GM12873 (cell line): Measurements from ENCODE around the gene ACAA2.

ENCODE experiments used
- TF ChIP-seq, protein P1 (sequence below): IDR thresholded peaks from 2 replicates; pipeline ENCODE4 v1.5.1; 2012; ENCODE audit warnings: low read depth, mild to moderate bottlenecking, moderate library complexity, low read length, control low read depth; ENCODE audit not compliant: insufficient read depth; ENCODE audit errors: missing control alignments

Gene ACAA2, protein sequence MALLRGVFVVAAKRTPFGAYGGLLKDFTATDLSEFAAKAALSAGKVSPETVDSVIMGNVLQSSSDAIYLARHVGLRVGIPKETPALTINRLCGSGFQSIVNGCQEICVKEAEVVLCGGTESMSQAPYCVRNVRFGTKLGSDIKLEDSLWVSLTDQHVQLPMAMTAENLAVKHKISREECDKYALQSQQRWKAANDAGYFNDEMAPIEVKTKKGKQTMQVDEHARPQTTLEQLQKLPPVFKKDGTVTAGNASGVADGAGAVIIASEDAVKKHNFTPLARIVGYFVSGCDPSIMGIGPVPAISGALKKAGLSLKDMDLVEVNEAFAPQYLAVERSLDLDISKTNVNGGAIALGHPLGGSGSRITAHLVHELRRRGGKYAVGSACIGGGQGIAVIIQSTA

DNA sequence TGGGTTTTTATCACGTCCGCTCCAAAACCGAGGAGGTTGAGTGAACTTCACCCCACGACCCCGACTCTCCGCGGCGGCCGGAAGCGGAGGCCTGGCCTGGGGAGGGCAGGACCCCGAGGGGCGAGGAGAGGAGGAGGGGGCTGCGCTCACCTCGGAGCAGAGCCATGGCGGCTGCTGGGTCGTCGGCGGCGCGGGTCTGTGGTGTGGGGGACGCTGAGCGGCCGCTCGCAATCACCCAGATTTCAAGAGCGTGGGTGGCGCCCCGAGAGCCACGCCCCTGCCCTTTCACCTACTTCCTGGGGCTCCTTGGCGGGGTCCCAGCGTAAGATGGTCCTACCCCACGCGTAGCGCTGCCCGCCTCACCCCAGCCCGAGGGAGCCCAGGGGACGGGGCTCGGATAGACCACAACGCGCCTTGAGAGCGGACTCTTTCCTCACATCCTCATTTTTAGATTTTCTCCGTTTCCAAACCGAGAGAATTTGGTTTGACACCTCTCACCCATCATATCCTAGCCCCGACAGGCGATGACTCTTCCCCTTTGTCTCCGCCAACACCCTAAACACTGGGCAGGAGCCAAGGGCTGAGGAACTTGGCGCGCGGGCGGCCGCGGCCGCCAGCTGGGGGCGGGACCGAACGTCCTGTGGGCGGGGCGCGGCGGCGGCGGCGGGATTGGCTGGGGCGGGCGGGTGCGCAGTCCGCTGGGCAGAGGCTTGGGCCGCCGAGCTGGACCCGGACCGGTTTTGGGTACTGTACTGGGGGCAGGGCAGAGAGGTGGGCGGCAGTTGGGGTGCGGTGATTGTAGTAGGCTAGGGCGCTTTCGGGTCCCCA lies at the start of gene ACAA2:
Gene ACAA2, minus strand, starts transcription at position 215 of the 828 bp plus-strand sequence. Its CDS starts 49 bp downstream, at position 166.
- TF ChIP-seq, protein P1, sequence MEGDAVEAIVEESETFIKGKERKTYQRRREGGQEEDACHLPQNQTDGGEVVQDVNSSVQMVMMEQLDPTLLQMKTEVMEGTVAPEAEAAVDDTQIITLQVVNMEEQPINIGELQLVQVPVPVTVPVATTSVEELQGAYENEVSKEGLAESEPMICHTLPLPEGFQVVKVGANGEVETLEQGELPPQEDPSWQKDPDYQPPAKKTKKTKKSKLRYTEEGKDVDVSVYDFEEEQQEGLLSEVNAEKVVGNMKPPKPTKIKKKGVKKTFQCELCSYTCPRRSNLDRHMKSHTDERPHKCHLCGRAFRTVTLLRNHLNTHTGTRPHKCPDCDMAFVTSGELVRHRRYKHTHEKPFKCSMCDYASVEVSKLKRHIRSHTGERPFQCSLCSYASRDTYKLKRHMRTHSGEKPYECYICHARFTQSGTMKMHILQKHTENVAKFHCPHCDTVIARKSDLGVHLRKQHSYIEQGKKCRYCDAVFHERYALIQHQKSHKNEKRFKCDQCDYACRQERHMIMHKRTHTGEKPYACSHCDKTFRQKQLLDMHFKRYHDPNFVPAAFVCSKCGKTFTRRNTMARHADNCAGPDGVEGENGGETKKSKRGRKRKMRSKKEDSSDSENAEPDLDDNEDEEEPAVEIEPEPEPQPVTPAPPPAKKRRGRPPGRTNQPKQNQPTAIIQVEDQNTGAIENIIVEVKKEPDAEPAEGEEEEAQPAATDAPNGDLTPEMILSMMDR: no peak

DNA sequence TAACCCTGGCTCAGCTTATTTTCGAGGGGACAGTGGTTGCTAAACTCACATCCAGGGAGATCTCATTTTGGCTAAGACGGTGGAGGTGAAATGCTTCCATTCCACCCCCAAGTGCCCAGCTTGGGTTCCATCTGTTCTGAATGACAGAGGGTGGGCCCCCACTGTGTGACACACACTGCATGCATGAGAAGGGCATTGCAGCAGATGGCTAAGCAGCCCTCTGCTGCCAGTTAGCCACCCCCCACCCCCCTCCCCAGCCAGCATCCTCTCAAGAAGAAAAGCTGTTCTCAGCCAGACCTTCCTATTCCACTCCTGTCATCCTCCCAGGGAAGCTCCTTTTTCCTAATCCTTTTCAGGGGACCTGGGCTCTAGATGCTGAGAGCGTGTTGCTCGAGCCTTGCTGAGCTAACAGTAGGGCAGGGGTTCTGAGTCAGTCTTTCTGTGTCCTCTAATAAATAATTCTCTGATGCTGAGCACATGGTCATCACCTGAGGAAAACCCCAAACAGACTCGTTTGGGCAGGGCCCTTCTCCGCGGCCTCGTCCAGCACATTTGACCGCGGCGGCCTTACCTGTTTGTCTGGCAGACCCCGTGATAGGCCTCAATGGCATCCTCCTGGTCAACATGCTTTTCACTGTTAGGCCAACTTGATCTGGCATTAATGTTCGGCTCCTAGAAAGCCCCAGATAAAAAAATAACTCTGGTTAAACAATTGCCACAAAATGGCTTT lies 49.5 kb upstream of the ACAA2 start:
- TF ChIP-seq, protein P1: no peak

DNA sequence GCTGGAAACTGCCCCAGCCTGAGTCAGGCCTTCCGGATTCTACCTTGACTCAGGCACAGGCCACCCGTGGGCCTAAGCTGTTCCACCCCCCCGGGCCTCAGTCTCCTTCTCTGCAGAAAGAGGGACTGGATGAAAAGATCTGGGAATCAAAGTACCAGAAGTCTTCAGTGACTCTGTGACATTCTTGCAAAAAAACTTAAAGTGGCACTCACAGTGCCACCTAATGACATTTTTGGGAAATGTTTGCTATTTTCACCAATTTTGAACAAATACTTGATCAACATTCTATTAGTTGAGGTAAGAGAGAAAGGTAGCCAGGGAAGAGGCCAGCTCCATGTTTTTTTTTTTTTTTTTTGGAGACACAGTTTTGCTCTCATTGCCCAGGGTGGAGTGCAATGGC lies 48.3 kb upstream of the ACAA2 start:
- TF ChIP-seq, protein P1: peak; percentile 52

DNA sequence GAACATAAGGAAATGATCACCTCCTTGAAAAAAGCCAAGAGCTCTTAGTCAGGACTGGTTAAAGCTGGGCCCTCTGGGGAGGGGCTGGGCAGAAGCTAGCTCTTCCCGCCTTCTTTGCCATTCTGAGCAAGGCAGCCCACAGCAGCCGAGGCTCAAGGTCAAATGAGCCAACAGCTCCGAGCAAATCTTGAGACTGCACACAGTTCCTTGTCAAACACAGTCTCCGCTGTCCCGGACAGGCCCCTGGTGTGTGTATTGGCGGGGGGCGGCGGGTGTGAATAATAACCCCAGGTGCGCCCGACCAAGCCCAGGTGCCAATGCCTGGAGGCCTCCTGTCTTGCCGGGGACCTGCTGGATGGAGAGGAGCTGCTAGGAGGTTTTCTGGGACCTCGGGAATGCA lies 46.4 kb upstream of the ACAA2 start:
- TF ChIP-seq, protein P1: no peak

DNA sequence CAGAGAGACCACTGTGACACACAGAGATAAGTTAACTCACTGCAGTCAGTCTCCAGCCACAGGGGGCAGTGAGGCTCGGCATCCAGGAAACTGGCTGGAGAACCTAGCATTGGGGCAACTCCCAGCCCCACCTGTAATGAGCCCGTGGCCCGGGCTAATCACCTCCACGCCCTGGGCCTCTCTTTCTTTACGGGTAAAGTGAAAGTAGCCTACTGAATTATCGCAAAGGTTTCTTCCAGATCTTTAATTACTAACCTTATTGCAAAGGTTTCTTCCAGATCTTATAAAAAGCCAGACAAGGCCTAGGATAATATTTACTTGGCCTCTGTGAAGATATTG lies 45.7 kb upstream of the ACAA2 start:
- TF ChIP-seq, protein P1: no peak

DNA sequence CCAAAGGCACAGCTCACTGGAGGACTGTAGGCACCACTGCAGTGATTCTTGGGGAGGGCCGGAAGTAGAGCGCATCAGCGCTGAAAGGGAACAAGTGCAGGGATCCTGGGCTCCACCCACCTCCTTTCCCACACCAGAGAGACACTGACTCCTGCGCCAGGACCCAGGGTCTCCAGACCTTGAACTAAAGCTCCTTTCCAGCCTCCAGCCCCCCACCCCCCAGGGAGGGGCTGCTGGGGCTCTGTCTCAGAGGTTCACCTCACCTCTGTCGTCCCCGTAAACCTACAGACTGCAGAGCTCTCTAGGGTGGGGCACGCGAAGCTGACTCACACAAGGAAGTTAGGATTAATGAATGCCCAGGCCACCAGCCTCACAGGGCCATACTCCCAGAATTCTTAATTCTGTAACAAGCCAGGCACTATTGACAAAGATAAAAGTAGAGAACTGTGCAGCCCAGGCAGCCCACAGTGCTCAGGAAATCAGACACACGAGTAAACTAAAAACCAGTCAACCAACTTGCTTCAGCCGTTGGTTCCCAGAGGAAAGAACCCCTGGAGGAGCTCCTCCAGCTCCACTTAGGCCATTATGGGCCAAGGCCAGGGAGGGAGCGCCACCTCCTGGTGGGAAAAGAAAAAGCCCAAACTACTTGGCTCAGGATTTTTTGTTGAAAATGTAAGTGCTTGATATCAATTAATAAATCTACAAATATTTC lies 45.1 kb upstream of the ACAA2 start:
- TF ChIP-seq, protein P1: peak; percentile 87
